Measurements from ENCODE around the gene NTSR1. TPM values are rescaled to one million over a fixed set of nuclear protein-coding genes. Genes with fewer than 3 reads are reported as not detected.

NTSR1 gene
- total and polyA plus RNA-seq, 2 of the 8 experiments (the other 6 are each of a cell fraction or from before 2014, with no cell fraction given): 0.53 to 0.89 TPM

GRCh38 chr20:62766716-62767115, 58.1 kb downstream of the NTSR1 start (continued):
- TF ChIP-seq POLR2AphosphoS5 (IDR thresholded peaks at IDR 0.05; ENCODE audit: low read depth, low read length) (no peak), FOSL1 (IDR thresholded peaks at IDR 0.05; ENCODE audit: insufficient read depth, low read depth, low read length) (no peak), SRF (IDR thresholded peaks at IDR 0.05; ENCODE audit: low read depth, low read length) (no peak), SIX5 (IDR thresholded peaks at IDR 0.05; ENCODE audit: low read depth, low read length) (no peak), TAF7 (optimal IDR thresholded peaks at IDR 0.05; ENCODE audit: borderline replicate concordance, low read depth, low read length) (no peak), CBX5 (IDR thresholded peaks at IDR 0.05; ENCODE audit: low read depth, low read length) (no peak), NRF1 (IDR thresholded peaks at IDR 0.05; ENCODE audit: low read depth, low read length) (no peak)
